Chondrocyte (in vitro differentiated cells): ENCODE data around the gene CMIP. TPM values are rescaled to one million over a fixed set of nuclear protein-coding genes. Genes with fewer than 3 reads are reported as not detected.

Source experiments
- DNase-seq: peaks from one replicate; pipeline ENCODE4 v3.0.0; 2021; ENCODE audit warnings: mixed read lengths, low spot score
- H3K27ac Mint-ChIP-seq: one replicate; pipeline ENCODE4 v1.8.0; 2021; ENCODE audit warnings: mild to moderate bottlenecking, moderate library complexity, mixed read lengths; ENCODE audit not compliant: unreplicated experiment
- H3K27me3 Mint-ChIP-seq: 2 replicates; pipeline ENCODE4 v1.8.0; 2021; ENCODE audit warnings: low read depth, mixed read lengths
- H3K36me3 Mint-ChIP-seq: 2 replicates; pipeline ENCODE4 v1.8.0; 2021; ENCODE audit warnings: low read depth, mixed read lengths
- H3K4me1 Mint-ChIP-seq: 2 replicates; pipeline ENCODE4 v1.8.0; 2021; ENCODE audit warnings: low read depth, mild to moderate bottlenecking, mixed read lengths
- H3K4me3 Mint-ChIP-seq: one replicate; pipeline ENCODE4 v1.8.0; 2021; ENCODE audit warnings: mild to moderate bottlenecking, moderate library complexity, mixed read lengths; ENCODE audit not compliant: unreplicated experiment
- H3K9me3 Mint-ChIP-seq: 2 replicates; pipeline ENCODE4 v1.8.0; 2021; ENCODE audit warnings: low read depth, mixed read lengths
- CTCF ChIP-seq: fragments of 200-600 bp; sonication (generic); IDR thresholded peaks from 2 replicates; pipeline ENCODE4 v1.5.0; 2021; ENCODE audit warnings: antibody characterized with exemption, mild to moderate bottlenecking, moderate library complexity
- long read RNA-seq: library from polyadenylated mRNA; stranded (forward); transcript quantifications from one replicate; pipeline ENCODE4 v2.0.0, GENCODE V29; 2021
- total RNA-seq: library from RNA; stranded (reverse); gene quantifications from 3 replicates; pipeline ENCODE4 v1.2.1, GENCODE V29; 2021

Gene CMIP
- 61.4 to 69.6 TPM (median 62.9 TPM) in 3 replicates for total RNA-seq
- long read RNA-seq, partial matches to known transcripts = 0 of 1 reads
- long read RNA-seq, other reads (novel, unspliced or antisense) = 1 of 1 reads

- no peaks in the 10 kb centered on the region for H3K9me3 Mint-ChIP-seq
- H3K27me3 Mint-ChIP-seq = no peaks in the 10 kb centered on the region
- DNase-seq = no peak
- peak within 1 kb of the TSS; percentile 80 for H3K27ac Mint-ChIP-seq
- H3K4me1 Mint-ChIP-seq = peaks cover 23% of the 10 kb centered on the region
- TF ChIP-seq CTCF = no peak
- no peaks in the 10 kb centered on the region for H3K36me3 Mint-ChIP-seq
- H3K4me3 Mint-ChIP-seq = peak within 1 kb of the TSS; percentile 89
Measured at GRCh38 chr16:81444448-81445121, at the start of gene CMIP. TSS of gene CMIP (plus strand) at chr16:81444808.

- TF ChIP-seq CTCF = no peak
- Mint-ChIP-seq H3K9me3 (peaks cover 5% of the 10 kb centered on the region), H3K36me3 (peaks cover 10% of the 10 kb centered on the region), H3K27me3 (no peaks in the 10 kb centered on the region), H3K27ac (no peak overlapping the region), H3K4me1 (no peaks in the 10 kb centered on the region), H3K4me3 (no peak overlapping the region)
- DNase-seq = no peak
Measured at GRCh38 chr16:81394966-81395655, 49.5 kb upstream of the CMIP start.

- Mint-ChIP-seq H3K4me1 (peaks cover 5% of the 10 kb centered on the region), H3K27ac (no peak overlapping the region), H3K36me3 (no peaks in the 10 kb centered on the region), H3K4me3 (no peak overlapping the region), H3K9me3 (peaks cover 6% of the 10 kb centered on the region), H3K27me3 (no peaks in the 10 kb centered on the region)
- DNase-seq = no peak
- TF ChIP-seq CTCF = no peak
Measured at GRCh38 chr16:81397058-81397878, 47.3 kb upstream of the CMIP start.

GRCh38 chr16:81397879-81398520 is 46.6 kb upstream of the CMIP start:
- H3K9me3 Mint-ChIP-seq = peaks cover 6% of the 10 kb centered on the region
- H3K36me3 Mint-ChIP-seq = no peaks in the 10 kb centered on the region
- peaks cover 5% of the 10 kb centered on the region for H3K4me1 Mint-ChIP-seq
- H3K27ac Mint-ChIP-seq = no peak overlapping the region
- no peak overlapping the region for H3K4me3 Mint-ChIP-seq
- DNase-seq = no peak
- no peaks in the 10 kb centered on the region for H3K27me3 Mint-ChIP-seq
- no peak for TF ChIP-seq CTCF
